ENCODE data around the gene LGR6.

- TF ChIP-seq ZNF274 (IDR thresholded peaks at IDR 0.05; ENCODE audit: low read depth, low read length), result no peak
- no peak for TF ChIP-seq SUZ12 (IDR thresholded peaks at IDR 0.05; ENCODE audit: extremely low read depth, insufficient read depth, insufficient read length)
- no peak for TF ChIP-seq YY1 (IDR thresholded peaks at IDR 0.05; ENCODE audit: insufficient read depth, insufficient read length)
Observed at GRCh38 chr1:202151045-202151444, 42.6 kb upstream of the LGR6 start.

Data from NT2/D1 (cell line).